Heart left ventricle (tissue), 16 donors: Measurements from ENCODE around the gene NUMA1. TPM values are rescaled to one million over a fixed set of nuclear protein-coding genes. Genes with fewer than 3 reads are reported as not detected.

Experiments used
- ATAC-seq, 4 donors: fragments of 200-7000 bp; cut with Tn5 transposase; one replicate each; pipeline ENCODE4 v1.9.1; 2020 to 2022; ENCODE audit warnings: moderate library complexity in 4 of 4, mild to moderate bottlenecking in 3 of 4, moderate number of reproducible peaks in 1 of 4
- DNase-seq, 5 donors: peaks; one replicate each; pipeline ENCODE4 v3.0.0-alpha.2; 2020
- H3K27ac ChIP-seq, 12 donors: fragments of 200-600 bp; sonication (generic) in 4 of 12; one replicate each; pipeline versions ENCODE4 v1.5.0 to v1.8.0; 2016 to 2022; ENCODE audit warnings: mild to moderate bottlenecking in 2 of 12
- H3K27me3 ChIP-seq, 9 donors: fragments of 200-600 bp; sonication (generic) in 2 of 9; one replicate each; pipeline versions ENCODE4 v1.5.1 to v1.8.0; 2016 to 2022; ENCODE audit warnings: mild to moderate bottlenecking in 3 of 9
- H3K36me3 ChIP-seq, 9 donors: fragments of 200-600 bp; sonication (generic) in 2 of 9; one replicate each; pipeline versions ENCODE4 v1.5.0 to v1.8.0; 2018 to 2022; ENCODE audit warnings: mild to moderate bottlenecking in 2 of 9
- H3K4me1 ChIP-seq, 12 donors: fragments of 200-600 bp; sonication (generic) in 4 of 12; one replicate each; pipeline versions ENCODE4 v1.5.0 to v1.8.0; 2016 to 2022; ENCODE audit warnings: mild to moderate bottlenecking in 3 of 12
- H3K4me3 ChIP-seq, 12 donors: fragments of 200-600 bp; sonication (generic) in 4 of 12; one replicate each; pipeline versions ENCODE4 v1.5.0 to v1.8.0; 2017 to 2022; ENCODE audit warnings: mild to moderate bottlenecking in 9 of 12, moderate library complexity in 4 of 12
- H3K9me3 ChIP-seq, 12 donors: fragments of 200-600 bp; sonication (generic) in 4 of 12; one replicate each; pipeline versions ENCODE4 v1.5.0 to v1.8.0; 2016 to 2022; ENCODE audit warnings: mild to moderate bottlenecking in 1 of 12
- POLR2A ChIP-seq, 2 donors: fragments of 450-650 bp; IDR thresholded peaks; one replicate each; pipeline ENCODE4 v1.6.1; 2017; ENCODE audit warnings: antibody characterized with exemption in 2 of 2, mild to moderate bottlenecking in 2 of 2, moderate library complexity in 2 of 2
- WGBS, 4 donors: extraction: QIAGEN DNeasy Blood & Tissue Kit in 2 of 4; methylation state at CpG; one replicate each; pipeline versions ENCODE4 v1.1.5 to v1.1.7; 2013 to 2018; 5-methylcytosine and 5-hydroxymethylcytosine counted together
- intact Hi-C, 10 donors: fragments of 100-400 bp; cut with DNase I; formaldehyde crosslinking; loops; one replicate each; pipeline versions ENCODE4 v1.11.1 to v1.14.2; 2022
- long read RNA-seq, 3 donors: library from polyadenylated mRNA; unstranded; transcript quantifications; one replicate each; pipeline ENCODE4 v2.0.0, GENCODE V29; 2020 to 2021
- polyA plus RNA-seq, 2 donors: library from polyadenylated mRNA; stranded (reverse); fragments of 200-250 nt; gene quantifications; one replicate each; pipeline ENCODE4 v1.2.3, GENCODE V29; 2013
- total RNA-seq, 9 donors: library from RNA; depleted of rRNA in 2 of 9; stranded (reverse); fragments of >200 nt in 2 of 9; fragmentation: NEBNext Ultra II Directional in 3 of 9; extraction: Animal tissue kit (Norgen Biotek cat#: 25700) in 3 of 9; gene quantifications; one replicate each; pipeline versions ENCODE4 v1.1.0 to v1.2.4, GENCODE V29; 2016 to 2023
- TF ChIP-seq, protein P1 (sequence below), 12 donors: fragments of 200-600 bp; sonication (generic) in 4 of 12; IDR thresholded peaks; one replicate each; pipeline versions ENCODE4 v1.5.0 to v1.8.0; 2018 to 2022; ENCODE audit warnings: antibody characterized with exemption in 12 of 12, mild to moderate bottlenecking in 5 of 12
- donor health status: ischemic (EF 13 %, LVEDD 7.1; RV severe dilation, severe dysfunction).
- donor health status: healthy with polysubstance abuse.
- donor health status: DM: no; HTN: yes; CAD: no.
- donor health status: DM: no; HTN: no; CAD: no.
- donor health status: ischemic (EF 25% LVEDD 6.9; RV normal size, moderate dysfunction).
- donor health status: ischemic (EF 25% LVEDD 5.7; RV mildly dilated, moderate dysfunction).
- donor health status: healthy.
- donor health status: DM: yes; HTN: yes; CAD: no.
- donor health status: ischemic (EF 35%, LVEDD 5.7; RV mildly dilated, moderate dysfunction).
- donor health status: nonischemic (EF 11% LVEDD 7.7; RV severe dilation, severe dysfunction).
- donor health status: DM: yes; HTN: yes; CAD: no.
- donor health status: PGD.
- donor health status: ischemic (EF 29% LVEDD 5.4; RV normal size, mild dysfunction).
- donor health status: nonischemic (EF 23%, LVEDD 6.1; RV moderate dilation, normal function).

Gene NUMA1, protein sequence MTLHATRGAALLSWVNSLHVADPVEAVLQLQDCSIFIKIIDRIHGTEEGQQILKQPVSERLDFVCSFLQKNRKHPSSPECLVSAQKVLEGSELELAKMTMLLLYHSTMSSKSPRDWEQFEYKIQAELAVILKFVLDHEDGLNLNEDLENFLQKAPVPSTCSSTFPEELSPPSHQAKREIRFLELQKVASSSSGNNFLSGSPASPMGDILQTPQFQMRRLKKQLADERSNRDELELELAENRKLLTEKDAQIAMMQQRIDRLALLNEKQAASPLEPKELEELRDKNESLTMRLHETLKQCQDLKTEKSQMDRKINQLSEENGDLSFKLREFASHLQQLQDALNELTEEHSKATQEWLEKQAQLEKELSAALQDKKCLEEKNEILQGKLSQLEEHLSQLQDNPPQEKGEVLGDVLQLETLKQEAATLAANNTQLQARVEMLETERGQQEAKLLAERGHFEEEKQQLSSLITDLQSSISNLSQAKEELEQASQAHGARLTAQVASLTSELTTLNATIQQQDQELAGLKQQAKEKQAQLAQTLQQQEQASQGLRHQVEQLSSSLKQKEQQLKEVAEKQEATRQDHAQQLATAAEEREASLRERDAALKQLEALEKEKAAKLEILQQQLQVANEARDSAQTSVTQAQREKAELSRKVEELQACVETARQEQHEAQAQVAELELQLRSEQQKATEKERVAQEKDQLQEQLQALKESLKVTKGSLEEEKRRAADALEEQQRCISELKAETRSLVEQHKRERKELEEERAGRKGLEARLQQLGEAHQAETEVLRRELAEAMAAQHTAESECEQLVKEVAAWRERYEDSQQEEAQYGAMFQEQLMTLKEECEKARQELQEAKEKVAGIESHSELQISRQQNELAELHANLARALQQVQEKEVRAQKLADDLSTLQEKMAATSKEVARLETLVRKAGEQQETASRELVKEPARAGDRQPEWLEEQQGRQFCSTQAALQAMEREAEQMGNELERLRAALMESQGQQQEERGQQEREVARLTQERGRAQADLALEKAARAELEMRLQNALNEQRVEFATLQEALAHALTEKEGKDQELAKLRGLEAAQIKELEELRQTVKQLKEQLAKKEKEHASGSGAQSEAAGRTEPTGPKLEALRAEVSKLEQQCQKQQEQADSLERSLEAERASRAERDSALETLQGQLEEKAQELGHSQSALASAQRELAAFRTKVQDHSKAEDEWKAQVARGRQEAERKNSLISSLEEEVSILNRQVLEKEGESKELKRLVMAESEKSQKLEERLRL (N-terminal part only)
- total RNA-seq = 100 to 1,000 TPM in 5 of 9 donors, 10 to 100 TPM in 4; 62.7 to 193 (median 101) TPM
- polyA plus RNA-seq = 100 to 1,000 TPM in 1 of 2 donors, 10 to 100 TPM in 1; 83.9 to 142 TPM
- long read RNA-seq, donor 1, partial matches to known transcripts = 20 of 43 reads
- long read RNA-seq, donor 1, other reads (novel, unspliced or antisense) = 18 of 43 reads
- long read RNA-seq, donor 2, transcript NUMA1-223 (14 exons, 2,766 nt) = major isoform, 8 of 62 reads
- long read RNA-seq, donor 2, transcript NUMA1-213 (15 exons, 2,331 nt) = minor isoform, 5 of 62 reads
- long read RNA-seq, donor 2, partial matches to known transcripts = 34 of 62 reads
- long read RNA-seq, donor 2, other reads (novel, unspliced or antisense) = 15 of 62 reads
- long read RNA-seq, donor 3, partial matches to known transcripts = 24 of 40 reads
- long read RNA-seq, donor 3, other reads (novel, unspliced or antisense) = 14 of 40 reads

DNA sequence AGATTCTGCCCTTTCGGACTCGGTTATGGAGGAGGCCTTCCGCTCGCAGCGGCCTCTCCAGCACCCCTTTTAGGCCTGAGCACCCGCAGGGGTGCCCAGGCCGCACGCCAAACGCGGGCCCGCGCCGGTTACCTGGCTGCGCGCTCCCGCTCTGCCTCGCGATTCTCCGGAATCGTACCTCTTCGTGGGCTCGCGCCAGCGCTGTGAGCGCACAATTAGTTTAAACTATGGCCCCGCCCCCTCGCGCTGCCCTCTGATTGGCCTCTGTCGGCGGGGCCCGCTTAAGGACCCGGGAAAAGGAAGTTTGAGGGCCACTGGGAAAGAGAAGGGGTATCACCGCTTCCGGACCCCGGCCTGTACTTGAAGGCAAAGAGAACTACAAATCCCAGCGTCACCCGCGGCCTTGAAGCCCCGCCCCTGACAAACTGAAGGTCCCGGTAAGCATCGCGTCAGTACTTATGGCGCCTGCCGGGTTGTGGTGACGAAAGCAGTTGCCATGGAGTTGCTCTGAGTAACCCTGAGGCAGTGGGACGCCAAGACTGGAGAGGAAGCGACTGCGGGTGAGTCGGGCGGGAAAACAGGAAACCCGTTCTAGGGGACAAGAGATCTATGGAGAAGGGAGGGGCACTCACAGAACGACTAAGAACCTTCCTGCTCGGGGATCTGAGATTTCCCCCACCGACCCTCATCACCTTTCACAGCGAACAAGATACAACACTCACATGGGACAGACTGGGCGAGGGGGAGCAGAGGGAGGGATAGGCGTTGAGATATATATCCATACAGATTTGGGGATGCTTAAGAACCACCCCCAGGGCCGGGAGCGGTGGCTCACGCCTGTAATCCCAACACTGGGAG is at the start of gene NUMA1, which contains the start of gene LRRC51:
TSS of gene NUMA1 (minus strand) at position 217 of the 858 bp plus-strand sequence. CDS start 44,599 bp downstream, outside the sequence.
TSS of gene LRRC51 (plus strand) at position 525 of the 858 bp plus-strand sequence. CDS start 8,234 bp downstream, outside the sequence.
- Histone ChIP-seq H3K27ac (peak within 1 kb of the TSS; percentile 81 to 93 (median 87)), H3K9me3 (no peaks in the 10 kb centered on the region), H3K27me3 (no peaks in the 10 kb centered on the region), H3K36me3 (peaks cover 0 to 9% (median 0%) of the 10 kb centered on the region in 9 donors), H3K4me3 (peak within 1 kb of the TSS; percentile 70 to 94 (median 82)), H3K4me1 (peaks cover 0 to 42% (median 16%) of the 10 kb centered on the region in 12 donors)
- ATAC-seq (peak; percentile 97 to 99 (median 98)), DNase-seq (peak; percentile 99 to 100 (median 99))
- 0 to 1% (median 0%) methylated on average over 58 to 60 of the region's 60 CpGs for WGBS, 4 donors
- TF ChIP-seq, protein P1, sequence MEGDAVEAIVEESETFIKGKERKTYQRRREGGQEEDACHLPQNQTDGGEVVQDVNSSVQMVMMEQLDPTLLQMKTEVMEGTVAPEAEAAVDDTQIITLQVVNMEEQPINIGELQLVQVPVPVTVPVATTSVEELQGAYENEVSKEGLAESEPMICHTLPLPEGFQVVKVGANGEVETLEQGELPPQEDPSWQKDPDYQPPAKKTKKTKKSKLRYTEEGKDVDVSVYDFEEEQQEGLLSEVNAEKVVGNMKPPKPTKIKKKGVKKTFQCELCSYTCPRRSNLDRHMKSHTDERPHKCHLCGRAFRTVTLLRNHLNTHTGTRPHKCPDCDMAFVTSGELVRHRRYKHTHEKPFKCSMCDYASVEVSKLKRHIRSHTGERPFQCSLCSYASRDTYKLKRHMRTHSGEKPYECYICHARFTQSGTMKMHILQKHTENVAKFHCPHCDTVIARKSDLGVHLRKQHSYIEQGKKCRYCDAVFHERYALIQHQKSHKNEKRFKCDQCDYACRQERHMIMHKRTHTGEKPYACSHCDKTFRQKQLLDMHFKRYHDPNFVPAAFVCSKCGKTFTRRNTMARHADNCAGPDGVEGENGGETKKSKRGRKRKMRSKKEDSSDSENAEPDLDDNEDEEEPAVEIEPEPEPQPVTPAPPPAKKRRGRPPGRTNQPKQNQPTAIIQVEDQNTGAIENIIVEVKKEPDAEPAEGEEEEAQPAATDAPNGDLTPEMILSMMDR (IDR thresholded peaks at IDR 0.05) = no peak
- TF ChIP-seq POLR2A (IDR thresholded peaks at IDR 0.05) = peak in 1 of 2 donors; percentile 65
- intact Hi-C loops = loop anchor here in 8 of 10 donors (1.0 to 5.0 kb wide), 8 partner anchors 23 to 43 kb away; partner anchors contain the start of genes ANAPC15 (in 3 of the 8) and LAMTOR1 (in 1 of the 8)

DNA sequence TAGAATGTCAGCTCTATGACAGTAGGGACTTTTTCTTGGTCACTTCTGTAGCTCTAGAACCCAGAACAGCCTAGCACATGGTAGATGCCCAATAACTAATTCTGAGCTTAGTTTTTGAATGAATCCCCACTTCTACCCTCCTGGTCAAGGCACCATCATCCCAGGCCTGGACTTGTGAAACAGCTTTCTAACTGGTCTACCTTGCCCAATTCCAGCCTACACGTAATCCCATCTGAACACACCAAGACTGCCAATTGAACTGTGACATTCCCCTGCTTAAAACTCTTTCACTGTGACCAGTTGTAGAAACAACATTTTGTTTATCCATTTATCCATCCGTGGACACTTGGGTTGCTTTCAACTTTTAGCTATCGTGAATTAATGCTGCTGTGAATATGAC is 49.0 kb upstream of the NUMA1 start:
- Histone ChIP-seq H3K9me3 (peaks cover 0 to 5% (median 0%) of the 10 kb centered on the region in 12 donors), H3K27ac (no peak overlapping the region), H3K27me3 (peaks cover 0 to 10% (median 0%) of the 10 kb centered on the region in 9 donors), H3K4me3 (no peak overlapping the region), H3K36me3 (no peaks in the 10 kb centered on the region), H3K4me1 (peaks cover 0 to 9% (median 0%) of the 10 kb centered on the region in 12 donors)
- TF ChIP-seq, protein P1 (IDR thresholded peaks at IDR 0.05) = no peak
- no peak for TF ChIP-seq POLR2A (IDR thresholded peaks at IDR 0.05)
- WGBS, 4 donors = 77 to 88% (median 82%) methylated on average over 3 of the region's 3 CpGs
- intact Hi-C loops = no loop called here
- ATAC-seq (no peak), DNase-seq (no peak)

GRCh38 chr11:72127923-72128322 is 47.6 kb upstream of the NUMA1 start:
- no peak overlapping the region for H3K4me3 ChIP-seq
- no peak overlapping the region for H3K27ac ChIP-seq
- peaks cover 0 to 5% (median 0%) of the 10 kb centered on the region in 12 donors for H3K9me3 ChIP-seq
- peaks cover 0 to 1% (median 0%) of the 10 kb centered on the region in 12 donors for H3K4me1 ChIP-seq
- no peak for TF ChIP-seq POLR2A (IDR thresholded peaks at IDR 0.05)
- TF ChIP-seq, protein P1 (IDR thresholded peaks at IDR 0.05) = no peak
- no peaks in the 10 kb centered on the region for H3K36me3 ChIP-seq
- H3K27me3 ChIP-seq = peaks cover 0 to 5% (median 0%) of the 10 kb centered on the region in 9 donors
- ATAC-seq = no peak
- intact Hi-C loops = no loop called here
- DNase-seq = no peak
- WGBS, 4 donors = 55 to 65% (median 59%) methylated on average over 2 of the region's 2 CpGs
